Measurements from ENCODE around the gene INHBB. TPM values are rescaled to one million over a fixed set of nuclear protein-coding genes. Genes with fewer than 3 reads are reported as not detected.
"Not testable (repeated sequence)": the region's sequence is repeated elsewhere in the genome, so short reads cannot be mapped to it uniquely, and the experiment has no call there.

The INHBB gene
- total RNA-seq, 4 donors from 2014 or later = 0.15 to 2.5 (median 0.93) TPM

DNA sequence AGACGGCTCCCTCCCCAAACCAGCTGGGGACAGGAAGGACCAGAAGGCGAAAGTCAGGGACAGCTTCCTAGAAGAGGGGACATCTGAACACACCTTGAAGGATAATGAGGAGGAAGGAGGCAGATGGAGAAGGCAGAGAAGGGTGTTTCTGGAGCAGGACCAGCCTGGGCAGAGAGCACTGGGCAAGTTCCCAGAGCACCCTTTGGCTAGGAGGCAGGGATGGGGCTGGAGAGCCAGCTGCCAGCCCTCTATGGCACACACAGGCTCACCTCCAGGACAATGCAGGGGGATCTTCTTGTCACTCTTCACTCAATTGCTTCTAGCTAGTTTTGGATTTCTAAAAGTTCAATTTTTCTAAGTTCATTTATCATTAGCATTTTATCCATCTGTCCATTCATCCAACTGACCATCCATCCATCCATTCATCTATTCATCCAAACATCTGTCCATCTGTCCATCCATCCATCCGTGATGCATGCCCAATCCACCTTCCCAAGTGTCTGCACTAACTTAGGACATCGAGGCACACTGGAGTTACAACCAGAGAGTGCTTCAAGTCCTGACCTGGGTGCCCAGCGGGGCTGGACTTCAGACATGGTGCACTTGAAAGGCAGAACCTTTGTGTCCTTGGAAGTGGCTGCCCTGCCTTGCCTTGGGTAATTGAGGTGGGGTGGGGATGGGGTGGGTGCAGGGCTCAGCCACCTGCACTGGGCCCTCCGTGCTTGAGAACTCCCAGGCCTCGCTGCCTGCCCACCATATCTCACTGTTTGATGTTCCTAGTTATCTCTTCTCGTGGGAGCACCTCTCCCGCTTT lies 42.5 kb downstream of the INHBB start:
- Histone ChIP-seq H3K27ac (no peak overlapping the region), H3K27me3 (peaks cover 0 to 34% (median 0%) of the 10 kb centered on the region in 4 donors), H3K4me3 (no peak overlapping the region), H3K36me3 (no peaks in the 10 kb centered on the region), H3K9me3 (no peaks in the 10 kb centered on the region), H3K4me1 (no peaks in the 10 kb centered on the region)
- no peak for DNase-seq
- WGBS, 2 donors = 72% methylated on average over 7 to 9 of the region's 9 CpGs
- intact Hi-C loops (cut with DNase I) = no loop called here
- TF ChIP-seq, protein P1, sequence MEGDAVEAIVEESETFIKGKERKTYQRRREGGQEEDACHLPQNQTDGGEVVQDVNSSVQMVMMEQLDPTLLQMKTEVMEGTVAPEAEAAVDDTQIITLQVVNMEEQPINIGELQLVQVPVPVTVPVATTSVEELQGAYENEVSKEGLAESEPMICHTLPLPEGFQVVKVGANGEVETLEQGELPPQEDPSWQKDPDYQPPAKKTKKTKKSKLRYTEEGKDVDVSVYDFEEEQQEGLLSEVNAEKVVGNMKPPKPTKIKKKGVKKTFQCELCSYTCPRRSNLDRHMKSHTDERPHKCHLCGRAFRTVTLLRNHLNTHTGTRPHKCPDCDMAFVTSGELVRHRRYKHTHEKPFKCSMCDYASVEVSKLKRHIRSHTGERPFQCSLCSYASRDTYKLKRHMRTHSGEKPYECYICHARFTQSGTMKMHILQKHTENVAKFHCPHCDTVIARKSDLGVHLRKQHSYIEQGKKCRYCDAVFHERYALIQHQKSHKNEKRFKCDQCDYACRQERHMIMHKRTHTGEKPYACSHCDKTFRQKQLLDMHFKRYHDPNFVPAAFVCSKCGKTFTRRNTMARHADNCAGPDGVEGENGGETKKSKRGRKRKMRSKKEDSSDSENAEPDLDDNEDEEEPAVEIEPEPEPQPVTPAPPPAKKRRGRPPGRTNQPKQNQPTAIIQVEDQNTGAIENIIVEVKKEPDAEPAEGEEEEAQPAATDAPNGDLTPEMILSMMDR (IDR thresholded peaks at IDR 0.05) = no peak
- TF ChIP-seq POLR2A (IDR thresholded peaks at IDR 0.05) = no peak

DNA sequence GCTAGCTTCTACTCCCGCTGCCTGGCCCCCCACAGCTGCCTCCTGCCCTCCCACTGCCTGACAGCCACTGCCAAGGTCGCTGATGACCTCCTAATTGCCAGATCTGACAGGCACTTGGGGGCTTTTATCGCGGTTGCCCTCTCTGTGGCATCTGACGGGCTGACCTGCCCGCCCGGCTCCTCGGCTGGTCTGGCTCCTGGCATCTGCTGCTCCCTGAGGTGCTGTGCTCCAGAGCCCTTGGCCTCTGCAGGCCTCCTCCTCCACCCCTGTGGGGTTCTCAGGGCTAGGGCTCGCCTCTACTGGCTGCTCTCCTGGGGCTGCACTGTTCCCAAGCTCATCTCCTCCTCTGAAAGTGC lies 43.1 kb downstream of the INHBB start:
- no peak for DNase-seq
- no peak for TF ChIP-seq POLR2A (IDR thresholded peaks at IDR 0.05)
- TF ChIP-seq, protein P1 (IDR thresholded peaks at IDR 0.05) = no peak
- H3K36me3 ChIP-seq = no peaks in the 10 kb centered on the region
- no peaks in the 10 kb centered on the region for H3K4me1 ChIP-seq
- H3K27me3 ChIP-seq = peaks cover 0 to 36% (median 0%) of the 10 kb centered on the region in 4 donors
- intact Hi-C loops (cut with DNase I) = no loop called here
- no peaks in the 10 kb centered on the region for H3K9me3 ChIP-seq
- no peak overlapping the region for H3K27ac ChIP-seq
- no peak overlapping the region for H3K4me3 ChIP-seq
- WGBS, 2 donors = 29% methylated on average over 3 of the region's 9 CpGs; no CpG with 5 or more reads in 1 of the 2 donors

DNA sequence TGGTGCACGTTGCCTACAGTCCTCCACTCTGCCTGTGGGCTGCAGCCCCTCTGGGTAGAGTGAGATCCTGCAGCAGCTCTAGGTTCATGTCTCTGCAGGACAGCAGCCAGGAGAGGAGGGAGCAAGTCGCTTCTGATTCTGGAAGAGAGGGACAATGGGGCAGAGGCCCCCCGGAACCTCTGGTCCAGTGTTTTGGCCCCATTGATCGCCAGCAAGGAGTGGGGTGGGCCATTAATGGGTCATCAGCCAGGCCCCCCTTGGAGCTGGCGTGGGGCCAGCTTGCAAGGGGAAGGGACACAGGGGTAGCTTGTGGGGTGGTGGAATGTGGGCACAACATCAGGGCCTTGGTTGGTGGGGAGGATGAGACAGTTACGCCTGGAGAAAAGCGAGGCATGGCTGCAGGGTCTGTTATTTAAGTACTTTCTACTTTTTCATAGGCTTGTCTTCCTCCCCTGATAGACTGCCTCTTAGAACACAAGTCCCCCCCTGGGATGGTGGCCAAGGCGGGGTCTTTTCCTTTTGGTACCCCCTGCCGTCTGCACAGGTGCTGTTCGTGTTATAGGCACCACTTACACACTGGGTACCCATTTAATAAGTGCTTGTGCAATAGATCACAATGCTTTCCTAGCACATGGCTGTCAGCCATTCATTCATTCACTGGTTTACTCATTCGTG lies 44.6 kb downstream of the INHBB start:
- WGBS, 2 donors = 76 to 86% methylated on average over 8 of the region's 11 CpGs
- H3K4me1 ChIP-seq = no peaks in the 10 kb centered on the region
- intact Hi-C loops (cut with DNase I) = no loop called here
- no peak for DNase-seq
- no peaks in the 10 kb centered on the region for H3K36me3 ChIP-seq
- H3K27me3 ChIP-seq = peaks cover 0 to 47% (median 0%) of the 10 kb centered on the region in 4 donors
- H3K27ac ChIP-seq = no peak overlapping the region
- H3K4me3 ChIP-seq = no peak overlapping the region
- TF ChIP-seq POLR2A (IDR thresholded peaks at IDR 0.05) = no peak
- TF ChIP-seq, protein P1 (IDR thresholded peaks at IDR 0.05) = no peak
- H3K9me3 ChIP-seq = no peaks in the 10 kb centered on the region

DNA sequence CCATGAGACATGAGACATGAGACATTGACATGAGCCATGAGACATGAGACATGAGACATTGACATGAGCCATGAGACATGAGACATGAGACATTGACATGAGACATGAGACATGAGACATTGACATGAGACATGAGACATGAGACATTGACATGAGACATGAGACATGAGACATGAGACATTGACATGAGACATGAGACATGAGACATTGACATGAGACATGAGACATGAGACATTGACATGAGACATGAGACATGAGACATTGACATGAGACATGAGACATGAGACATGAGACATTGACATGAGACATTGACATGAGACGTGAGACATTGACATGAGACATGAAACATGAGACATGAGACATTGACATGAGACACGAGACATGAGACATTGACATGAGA lies 45.4 kb downstream of the INHBB start:
- H3K4me3 ChIP-seq; H3K4me1 ChIP-seq; DNase-seq; H3K36me3 ChIP-seq; H3K27ac ChIP-seq; intact Hi-C loops (cut with DNase I); H3K9me3 ChIP-seq: not testable (repeated sequence)
- 19 to 42% methylated on average over 2 of the region's 2 CpGs for WGBS, 2 donors
- H3K27me3 ChIP-seq = peaks cover 0 to 54% (median 0%) of the 10 kb centered on the region in 4 donors

DNA sequence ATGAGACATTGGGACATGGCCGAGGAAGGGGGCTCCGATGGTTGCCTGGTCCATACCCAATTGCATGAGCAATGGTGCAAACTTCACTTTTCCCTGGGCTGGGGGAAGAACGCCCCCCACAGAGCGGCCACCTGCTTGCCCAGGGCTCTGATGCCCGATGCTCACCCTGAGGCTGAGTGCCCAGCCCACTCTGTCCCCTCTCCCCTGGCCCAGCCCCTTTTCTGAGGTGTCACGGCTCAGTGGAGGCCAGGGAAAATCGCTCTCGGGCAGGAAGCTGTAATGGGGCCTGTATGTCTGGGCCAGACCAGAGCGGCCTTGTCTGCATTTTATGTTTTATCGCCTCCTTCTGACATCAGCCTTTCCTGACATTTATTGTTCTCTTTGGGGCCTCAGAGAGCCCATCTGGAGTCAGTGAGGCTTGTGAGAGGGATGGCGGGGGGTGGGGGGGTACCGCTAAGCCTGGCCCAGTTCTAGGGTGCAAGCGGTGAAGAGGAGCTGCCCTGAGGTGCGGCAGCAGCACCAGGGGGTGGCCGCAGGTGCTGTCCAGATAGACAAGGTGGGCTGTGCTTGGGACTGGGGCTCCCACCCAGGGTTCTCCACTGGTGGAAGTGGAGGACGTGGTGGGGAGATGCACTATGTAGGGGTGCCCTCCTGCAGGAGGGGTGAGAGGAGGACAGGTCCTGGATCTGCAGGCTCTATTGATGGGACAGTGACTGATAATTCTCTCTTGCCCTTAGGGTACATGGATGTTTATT lies 46.2 kb downstream of the INHBB start:
- DNase-seq = no peak

More for the DNA sequence above, 46.2 kb downstream of the INHBB start:
- H3K9me3 ChIP-seq = no peaks in the 10 kb centered on the region
- no peak overlapping the region for H3K4me3 ChIP-seq
- TF ChIP-seq, protein P1 (IDR thresholded peaks at IDR 0.05) = no peak
- TF ChIP-seq POLR2A (IDR thresholded peaks at IDR 0.05) = no peak
- H3K27me3 ChIP-seq = peaks cover 0 to 61% (median 0%) of the 10 kb centered on the region in 4 donors
- 81 to 84% methylated on average over 9 to 11 of the region's 16 CpGs for WGBS, 2 donors
- H3K27ac ChIP-seq = no peak overlapping the region
- intact Hi-C loops (cut with DNase I) = no loop called here
- H3K4me1 ChIP-seq = no peaks in the 10 kb centered on the region
- no peaks in the 10 kb centered on the region for H3K36me3 ChIP-seq
